ENCODE measurements around the gene HOXB7. TPM values are rescaled to one million over a fixed set of nuclear protein-coding genes. Genes with fewer than 3 reads are reported as not detected.

HOXB7 gene
- total RNA-seq, 2 donors from 2014 or later = not detected

DNA sequence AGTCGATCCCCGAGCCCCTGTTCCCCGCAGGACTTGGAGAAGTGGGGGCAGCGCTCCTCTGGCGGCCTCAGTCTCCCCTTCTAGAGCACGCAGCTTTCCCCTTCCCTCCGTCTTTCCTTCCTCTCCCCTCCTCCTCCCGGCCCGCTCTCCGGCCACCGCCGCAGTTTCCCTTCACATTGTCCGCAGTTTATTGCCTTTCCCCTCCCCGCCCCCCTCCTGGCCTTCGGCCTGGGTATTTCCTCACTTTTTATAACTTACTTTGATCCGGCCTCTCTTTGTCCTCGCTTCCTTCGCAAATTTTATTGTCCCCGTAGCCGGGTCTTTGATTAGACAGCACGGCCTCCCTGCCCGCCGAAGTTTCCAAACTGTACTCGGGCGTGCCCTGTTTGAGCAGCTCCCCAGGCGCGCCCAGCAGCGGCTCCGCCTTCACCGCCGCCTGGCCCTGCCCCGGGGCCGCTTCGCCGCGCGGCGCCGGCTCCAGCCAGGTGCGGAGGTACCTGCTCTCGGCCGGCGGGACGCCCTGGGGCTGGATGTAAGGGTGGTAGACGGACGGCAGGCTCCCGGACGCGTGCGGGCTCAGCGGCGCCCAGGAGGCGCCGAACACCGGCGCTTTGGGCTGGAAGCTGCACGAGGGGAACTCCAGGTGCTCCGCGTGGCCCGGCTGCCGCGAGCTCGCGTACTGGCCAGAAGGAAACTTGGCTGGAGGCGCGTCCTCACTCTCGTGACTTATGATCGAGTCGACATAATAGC is 14.9 kb upstream of the HOXB7 start:
- TF ChIP-seq, protein P1, sequence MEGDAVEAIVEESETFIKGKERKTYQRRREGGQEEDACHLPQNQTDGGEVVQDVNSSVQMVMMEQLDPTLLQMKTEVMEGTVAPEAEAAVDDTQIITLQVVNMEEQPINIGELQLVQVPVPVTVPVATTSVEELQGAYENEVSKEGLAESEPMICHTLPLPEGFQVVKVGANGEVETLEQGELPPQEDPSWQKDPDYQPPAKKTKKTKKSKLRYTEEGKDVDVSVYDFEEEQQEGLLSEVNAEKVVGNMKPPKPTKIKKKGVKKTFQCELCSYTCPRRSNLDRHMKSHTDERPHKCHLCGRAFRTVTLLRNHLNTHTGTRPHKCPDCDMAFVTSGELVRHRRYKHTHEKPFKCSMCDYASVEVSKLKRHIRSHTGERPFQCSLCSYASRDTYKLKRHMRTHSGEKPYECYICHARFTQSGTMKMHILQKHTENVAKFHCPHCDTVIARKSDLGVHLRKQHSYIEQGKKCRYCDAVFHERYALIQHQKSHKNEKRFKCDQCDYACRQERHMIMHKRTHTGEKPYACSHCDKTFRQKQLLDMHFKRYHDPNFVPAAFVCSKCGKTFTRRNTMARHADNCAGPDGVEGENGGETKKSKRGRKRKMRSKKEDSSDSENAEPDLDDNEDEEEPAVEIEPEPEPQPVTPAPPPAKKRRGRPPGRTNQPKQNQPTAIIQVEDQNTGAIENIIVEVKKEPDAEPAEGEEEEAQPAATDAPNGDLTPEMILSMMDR (conservative IDR thresholded peaks at IDR 0.05) = no peak
- Mint-ChIP-seq H3K27ac (no peak overlapping the region), H3K27me3 (ENCODE audit: insufficient read depth) (peaks cover 99% of the 10 kb centered on the region), H3K4me3 (peak overlapping the region; percentile 47), H3K4me1 (peaks cover 3% of the 10 kb centered on the region), H3K36me3 (ENCODE audit: low read depth) (no peaks in the 10 kb centered on the region), H3K9me3 (no peaks in the 10 kb centered on the region)
- H3K27ac ChIP-seq (ENCODE audit: low read depth, low read length) = peak overlapping the region; percentile 37
- H3K36me3 ChIP-seq (ENCODE audit: control insufficient read depth, insufficient read depth, low read length) = no peaks in the 10 kb centered on the region
- peaks cover 8% of the 10 kb centered on the region for H3K9me3 ChIP-seq (ENCODE audit: control insufficient read depth, low read length)
- no peaks in the 10 kb centered on the region for H3K4me1 ChIP-seq (ENCODE audit: control insufficient read depth, insufficient read depth, low read length)
- H3K27me3 ChIP-seq (ENCODE audit: control insufficient read depth, insufficient read depth, low read length, poor library complexity, severe bottlenecking) = peaks cover 100% of the 10 kb centered on the region
- peak overlapping the region; percentile 68 for H3K4me3 ChIP-seq (ENCODE audit: low read length)
- H3K9ac ChIP-seq (ENCODE audit: extremely low read depth, low read length, poor library complexity, severe bottlenecking) = no peak overlapping the region
- WGBS, 2 experiments (ENCODE audit: insufficient coverage in 1 of 2, insufficient read length in 1 of 2) = 0 to 1% methylated on average over 29 to 69 of the region's 69 CpGs
- DNase-seq = peak; percentile 91

DNA sequence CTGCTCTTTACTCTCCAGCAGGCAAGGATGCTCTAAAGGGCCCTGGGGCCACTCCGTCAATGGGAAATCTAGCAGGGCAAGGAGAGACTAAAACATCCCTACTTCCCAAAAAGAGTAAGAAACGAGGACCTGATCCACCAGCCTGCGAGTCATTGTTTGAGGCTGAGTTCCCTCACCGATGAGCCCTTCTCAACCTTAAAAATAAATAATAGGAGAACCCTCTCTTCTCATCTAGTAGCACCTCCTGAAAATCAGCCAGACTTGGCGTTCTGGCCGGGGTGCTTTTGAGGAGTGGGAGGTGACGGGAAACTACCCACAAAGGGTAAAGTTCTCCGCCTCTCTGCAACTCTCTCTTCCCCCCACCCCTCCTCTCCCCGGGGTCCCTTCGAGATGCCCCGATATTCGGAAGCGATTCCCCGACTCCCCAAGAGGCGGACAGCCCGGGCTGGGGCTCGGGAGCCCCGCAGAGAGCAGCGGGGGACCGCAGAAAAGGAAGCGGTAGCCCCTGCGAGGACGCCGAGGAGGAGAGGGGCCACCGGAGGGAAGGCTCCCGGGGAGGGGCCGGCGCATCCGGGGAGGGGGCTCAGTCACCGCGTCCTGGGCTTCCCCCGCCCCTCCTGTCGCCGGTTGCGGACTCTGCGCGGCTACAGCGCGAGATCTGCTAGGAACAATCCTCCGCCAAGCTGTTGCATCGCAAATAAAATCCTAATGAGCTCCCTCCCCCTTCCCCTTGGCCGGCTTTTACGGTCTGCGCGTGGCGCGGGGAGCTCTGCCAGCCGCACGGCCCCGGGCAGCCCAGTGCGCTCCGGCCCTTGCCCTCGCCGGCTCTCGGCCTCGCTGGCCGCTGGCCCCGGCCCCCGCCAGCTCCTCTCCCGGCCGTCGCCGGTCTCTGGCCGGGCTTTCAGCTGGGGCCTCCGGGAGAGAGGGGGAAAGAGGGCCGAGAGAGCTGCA is 14.0 kb upstream of the HOXB7 start:
- Mint-ChIP-seq H3K36me3 (ENCODE audit: low read depth) (no peaks in the 10 kb centered on the region), H3K27me3 (ENCODE audit: insufficient read depth) (peaks cover 99% of the 10 kb centered on the region), H3K4me3 (peak overlapping the region; percentile 47), H3K4me1 (peaks cover 3% of the 10 kb centered on the region), H3K27ac (no peak overlapping the region), H3K9me3 (no peaks in the 10 kb centered on the region)
- Histone ChIP-seq H3K4me3 (ENCODE audit: low read length) (peak overlapping the region; percentile 68), H3K27me3 (ENCODE audit: control insufficient read depth, insufficient read depth, low read length, poor library complexity, severe bottlenecking) (peaks cover 100% of the 10 kb centered on the region), H3K27ac (ENCODE audit: low read depth, low read length) (no peak overlapping the region), H3K4me1 (ENCODE audit: control insufficient read depth, insufficient read depth, low read length) (no peaks in the 10 kb centered on the region), H3K36me3 (ENCODE audit: control insufficient read depth, insufficient read depth, low read length) (no peaks in the 10 kb centered on the region), H3K9me3 (ENCODE audit: control insufficient read depth, low read length) (peaks cover 8% of the 10 kb centered on the region), H3K9ac (ENCODE audit: extremely low read depth, low read length, poor library complexity, severe bottlenecking) (no peak overlapping the region)
- TF ChIP-seq, protein P1 (conservative IDR thresholded peaks at IDR 0.05) = no peak
- 0 to 1% methylated on average over 9 to 65 of the region's 66 CpGs for WGBS, 2 experiments (ENCODE audit: insufficient coverage in 1 of 2, insufficient read length in 1 of 2)
- peak; percentile 87 for DNase-seq

DNA sequence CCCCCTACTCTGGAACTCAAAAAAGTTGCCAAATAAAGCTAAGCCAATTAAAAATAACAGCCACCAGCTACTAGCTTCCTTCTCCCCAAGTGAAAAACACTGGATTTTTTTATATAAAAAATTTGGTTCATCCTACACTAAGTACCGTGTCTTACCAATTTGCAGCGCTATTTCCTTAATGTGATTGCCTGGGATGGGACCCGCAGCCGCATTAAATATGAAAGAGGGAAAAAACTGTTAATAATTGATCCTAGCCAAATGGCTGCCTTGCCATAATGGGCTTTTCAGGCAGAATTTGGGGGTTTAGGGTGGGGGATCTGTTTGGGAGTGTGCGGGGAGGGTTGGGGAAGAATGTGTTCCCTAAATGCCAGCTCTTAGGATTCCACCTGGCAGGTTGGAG is 13.3 kb upstream of the HOXB7 start:
- no peaks in the 10 kb centered on the region for H3K4me1 ChIP-seq (ENCODE audit: control insufficient read depth, insufficient read depth, low read length)
- peaks cover 8% of the 10 kb centered on the region for H3K9me3 ChIP-seq (ENCODE audit: control insufficient read depth, low read length)
- peaks cover 100% of the 10 kb centered on the region for H3K27me3 ChIP-seq (ENCODE audit: control insufficient read depth, insufficient read depth, low read length, poor library complexity, severe bottlenecking)
- no peak overlapping the region for H3K9ac ChIP-seq (ENCODE audit: extremely low read depth, low read length, poor library complexity, severe bottlenecking)
- H3K27me3 Mint-ChIP-seq (ENCODE audit: insufficient read depth) = peaks cover 99% of the 10 kb centered on the region
- H3K4me1 Mint-ChIP-seq = peaks cover 3% of the 10 kb centered on the region
- no peak for DNase-seq
- WGBS, 2 experiments (ENCODE audit: insufficient coverage in 1 of 2, insufficient read length in 1 of 2) = 22 to 40% methylated on average over 1 to 5 of the region's 5 CpGs
- H3K9me3 Mint-ChIP-seq = no peaks in the 10 kb centered on the region
- no peak overlapping the region for H3K4me3 Mint-ChIP-seq
- no peak overlapping the region for H3K4me3 ChIP-seq (ENCODE audit: low read length)
- H3K36me3 ChIP-seq (ENCODE audit: control insufficient read depth, insufficient read depth, low read length) = no peaks in the 10 kb centered on the region
- no peaks in the 10 kb centered on the region for H3K36me3 Mint-ChIP-seq (ENCODE audit: low read depth)
- TF ChIP-seq, protein P1 (conservative IDR thresholded peaks at IDR 0.05) = no peak
- no peak overlapping the region for H3K27ac ChIP-seq (ENCODE audit: low read depth, low read length)
- H3K27ac Mint-ChIP-seq = no peak overlapping the region
